ENCODE results near the gene AKNA.

AKNA gene

DNA sequence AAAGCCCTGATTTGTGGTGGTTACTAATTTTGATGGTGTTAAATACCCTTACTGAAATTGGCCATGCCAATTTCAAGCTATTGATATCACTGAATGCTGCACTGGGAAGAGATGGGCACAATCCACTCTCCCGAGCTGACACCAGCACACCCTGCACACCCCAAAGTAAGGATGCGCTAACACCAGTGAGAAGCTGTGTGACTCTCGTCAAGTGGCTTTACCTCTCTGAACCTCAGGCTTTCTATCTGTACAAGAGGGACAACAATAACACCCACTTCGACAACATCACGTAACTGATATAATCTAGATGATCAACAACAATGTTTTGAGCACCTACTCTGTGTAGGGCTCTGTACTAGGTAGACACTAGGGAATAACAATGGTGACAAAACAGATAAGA, 8.0 kb upstream of the AKNA start:
- no peak for DNase-seq

DNA sequence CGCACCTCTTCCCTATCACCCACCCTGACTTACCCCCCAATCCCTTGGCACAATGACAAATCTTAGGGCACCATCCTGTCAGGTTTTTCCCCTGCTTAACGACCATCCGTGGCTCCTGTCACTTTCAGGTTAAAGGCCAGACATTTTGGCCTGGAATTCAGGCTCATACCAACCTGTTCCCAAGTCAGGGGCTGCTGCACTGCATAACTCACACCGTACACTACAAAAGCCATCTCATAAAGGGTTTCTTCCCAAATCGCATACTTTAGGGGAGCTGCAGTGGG, 7.5 kb upstream of the AKNA start:
- DNase-seq = no peak

DNA sequence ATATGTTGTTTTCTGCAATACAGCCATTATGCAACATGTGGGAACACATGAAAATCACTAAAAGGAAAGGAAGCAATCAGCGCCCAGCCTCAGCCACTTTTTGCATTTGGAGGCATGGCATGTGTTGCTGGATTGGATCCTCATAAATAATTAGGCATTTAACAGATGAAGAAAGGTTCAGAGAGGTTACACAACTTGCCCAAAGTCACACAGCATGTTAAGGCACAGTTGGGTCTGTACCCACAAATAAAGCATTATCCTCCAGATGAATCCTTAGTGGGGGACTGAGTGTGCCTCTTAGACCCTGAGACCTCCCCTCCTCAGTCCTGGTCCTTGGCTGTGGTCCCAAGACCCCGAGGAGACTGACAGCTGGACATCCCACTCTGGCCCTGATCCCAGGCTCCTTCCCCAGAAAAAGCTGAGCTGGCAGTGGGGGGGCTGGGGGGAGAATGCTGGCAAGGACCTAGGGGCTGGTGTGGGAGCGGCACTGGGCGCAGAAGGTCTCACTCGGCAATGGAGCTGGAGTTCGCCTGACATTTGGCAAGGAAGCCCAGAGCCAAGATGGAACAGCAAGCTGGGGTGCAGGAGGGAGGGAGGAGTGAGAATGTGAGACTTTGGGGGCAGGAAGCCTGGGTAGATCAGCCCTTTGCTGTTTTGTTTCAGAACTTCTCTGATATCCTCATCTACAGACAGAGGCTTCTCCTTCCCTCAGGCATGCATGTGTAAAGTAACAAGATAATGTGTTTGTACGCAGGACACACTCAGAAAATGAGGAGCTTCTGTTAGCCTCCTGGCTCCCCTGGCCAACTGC, 6.9 kb upstream of the AKNA start:
- no peak for DNase-seq

DNA sequence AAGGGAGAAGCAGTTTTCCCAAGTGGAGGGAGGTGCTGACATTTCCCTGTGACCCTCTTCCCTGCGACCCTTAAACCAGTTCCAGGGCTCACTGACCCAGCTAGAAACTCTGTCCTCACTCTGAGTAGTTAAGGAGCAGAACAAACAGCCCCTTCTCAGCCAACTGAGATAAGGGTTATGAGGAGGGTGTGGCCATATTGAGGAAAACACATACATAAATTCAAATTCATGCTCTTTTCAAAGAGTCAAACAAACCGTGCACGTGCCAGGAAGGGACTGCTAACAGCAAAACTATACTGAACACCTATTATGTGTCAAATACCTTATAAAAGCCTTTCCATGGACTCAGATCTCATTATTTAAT, 4.9 kb upstream of the AKNA start:
- DNase-seq = no peak

DNA sequence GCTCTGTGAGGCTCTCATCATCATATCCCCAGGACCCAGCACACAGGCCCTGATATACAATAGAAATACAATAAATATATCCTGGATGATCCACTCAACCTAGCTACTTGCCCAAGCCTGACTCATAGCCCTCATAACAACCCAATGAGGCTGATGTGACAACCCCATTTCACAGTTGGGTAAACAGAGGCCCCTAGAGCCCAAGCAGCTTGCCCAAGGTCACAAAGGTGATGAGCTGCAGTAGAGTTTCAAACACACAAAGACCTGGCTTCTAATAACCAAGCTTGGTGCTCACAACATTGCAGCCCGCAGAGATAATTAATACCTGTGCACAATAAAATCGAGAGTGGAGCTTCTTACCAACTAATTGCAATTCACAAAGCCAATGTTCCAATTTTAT, 3.2 kb upstream of the AKNA start:
- DNase-seq = no peak

DNA sequence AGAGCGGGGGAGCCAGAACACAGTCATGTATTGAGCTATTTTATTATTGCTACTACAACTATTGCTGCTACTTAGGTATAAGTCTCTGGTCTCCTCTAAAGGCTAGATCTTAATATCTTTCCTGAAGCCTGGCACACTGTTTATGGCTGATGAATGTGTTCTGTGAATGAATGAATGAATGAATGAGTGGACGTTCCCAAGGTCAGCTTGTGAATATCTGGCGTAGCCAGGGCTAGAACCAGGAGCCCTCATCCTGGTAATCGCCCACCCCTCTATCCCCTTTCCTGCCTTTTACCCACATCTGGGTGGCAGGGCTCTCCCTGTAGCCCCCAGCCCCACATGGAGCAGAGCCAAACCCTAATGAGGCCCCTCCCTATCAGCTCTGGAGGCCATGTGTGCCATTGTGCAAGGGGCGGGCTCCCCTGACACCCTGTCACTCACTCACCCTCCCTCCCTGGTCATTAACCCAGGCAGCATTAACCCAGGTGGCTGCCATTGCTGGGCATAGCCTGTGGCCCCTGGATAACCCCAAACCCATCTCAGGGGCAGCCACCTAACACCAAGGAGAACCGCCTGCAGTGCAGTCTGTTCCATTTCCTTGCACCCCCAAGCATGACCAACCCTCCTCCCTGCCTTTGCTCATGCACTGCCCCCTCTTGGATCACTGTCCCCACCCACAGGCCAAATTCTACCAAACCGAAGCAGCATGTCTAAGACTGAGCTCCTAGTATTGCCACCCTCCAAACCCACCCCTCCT, 2.0 kb upstream of the AKNA start:
- no peak for DNase-seq

DNA sequence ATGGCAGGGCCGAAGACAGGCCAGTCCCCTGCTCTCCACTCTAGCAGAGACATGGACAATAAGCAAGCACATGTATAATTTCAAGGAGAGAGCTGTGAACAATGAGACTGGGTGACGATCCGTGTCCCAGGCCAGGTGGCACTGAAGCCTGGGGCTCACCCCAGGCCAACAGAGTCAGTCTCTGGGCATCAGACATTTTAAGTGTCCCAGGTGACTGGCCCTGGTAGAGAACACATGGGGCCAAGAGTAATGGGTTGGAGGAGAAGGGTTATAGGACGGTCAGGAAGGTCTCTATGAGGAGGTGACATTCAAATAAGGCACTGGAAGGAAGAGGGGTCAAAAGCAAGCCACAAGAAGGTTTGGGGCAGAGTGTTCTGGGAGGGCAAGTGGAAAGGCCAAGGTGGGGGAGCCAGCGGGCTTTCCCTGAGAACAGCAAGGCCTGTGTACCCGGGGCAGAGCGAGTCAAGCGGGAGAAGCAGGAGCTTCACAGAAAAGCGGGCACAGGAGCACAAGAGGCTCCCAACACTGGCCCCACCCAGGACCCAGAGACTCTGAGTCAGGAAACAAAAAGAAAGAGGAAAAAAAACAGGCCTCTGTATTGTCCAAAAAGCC, 1.1 kb upstream of the AKNA start:
- DNase-seq = no peak

DNA sequence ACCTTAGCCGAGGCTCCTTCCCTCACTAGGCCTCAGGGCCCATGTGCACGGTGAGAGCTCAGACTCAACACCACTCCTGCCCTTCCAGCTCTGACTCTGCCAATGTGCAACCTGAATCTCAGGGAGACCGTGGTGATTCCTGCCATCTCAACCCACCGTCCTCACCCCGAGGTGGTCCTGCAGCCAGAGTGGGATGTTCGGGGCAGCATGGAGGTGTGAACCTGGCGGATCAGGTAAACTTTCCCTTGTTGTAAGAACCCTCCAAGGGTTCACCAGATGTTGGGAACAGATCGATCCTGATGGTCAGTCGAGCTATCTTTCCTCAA, 538 bp upstream of the AKNA start:
- no peak for DNase-seq

DNA sequence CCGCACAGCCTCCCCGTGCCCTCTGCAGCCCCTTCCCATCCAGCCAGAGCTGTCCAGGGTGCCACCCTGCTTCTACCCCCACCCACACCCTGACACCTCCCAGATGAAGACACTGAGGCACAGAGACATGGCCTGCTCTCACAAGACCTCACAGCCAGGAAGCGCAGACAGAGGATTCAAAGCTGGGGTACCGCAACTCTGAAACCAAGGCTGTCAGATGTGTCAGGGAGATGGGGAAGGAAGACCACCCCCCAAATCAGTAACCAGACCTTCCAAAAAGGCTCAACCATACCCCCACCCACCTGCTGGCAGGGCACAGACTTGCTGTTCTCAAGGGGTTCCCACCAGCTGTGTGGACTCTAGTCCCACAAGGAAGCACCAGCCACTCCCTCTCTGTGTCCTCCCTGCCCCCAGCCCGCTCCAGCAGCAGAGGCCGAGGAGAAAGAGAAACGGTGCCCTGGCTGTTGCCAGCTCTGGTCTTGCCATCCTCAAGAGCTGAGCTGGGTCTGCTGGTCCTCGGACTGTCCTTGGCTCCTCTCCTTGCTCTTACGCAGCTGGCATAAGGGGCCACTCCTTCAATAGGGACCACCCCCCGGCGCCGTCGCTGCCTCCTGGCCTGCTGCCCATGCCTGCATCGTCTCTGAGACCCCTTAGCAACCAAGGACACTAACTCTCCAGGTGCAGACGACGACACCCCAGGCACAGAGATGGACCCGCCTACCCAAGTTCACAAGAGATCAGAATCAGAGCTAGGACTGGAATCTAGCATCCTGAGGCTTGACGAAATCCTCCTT, 699 bp downstream of the AKNA start:
- DNase-seq = no peak

DNA sequence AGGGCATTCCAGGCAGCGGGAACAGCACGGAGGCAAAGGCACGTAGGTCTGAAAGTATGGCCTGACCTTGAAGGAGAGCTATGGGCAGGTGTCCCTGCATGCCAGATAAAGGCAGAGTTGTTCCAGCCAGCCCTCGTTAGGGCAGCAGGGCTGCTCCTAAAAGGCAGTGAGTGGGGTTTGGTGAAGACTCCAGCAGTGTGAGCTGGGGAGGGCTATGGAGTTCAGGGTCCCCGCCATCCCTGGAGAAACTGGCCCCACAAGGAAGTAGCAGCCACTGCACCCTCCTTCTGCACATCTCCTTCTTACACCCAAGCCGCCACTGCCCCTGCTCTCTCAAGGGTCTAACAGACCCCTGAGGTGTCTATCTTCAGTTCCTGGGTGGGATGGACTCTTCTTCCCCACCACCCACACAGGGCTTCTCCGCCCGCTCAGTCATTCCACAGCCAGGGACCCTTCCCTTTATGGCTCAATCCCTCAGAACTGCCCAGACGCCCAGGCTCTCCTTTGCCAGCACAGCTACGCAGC, 1.4 kb downstream of the AKNA start:
- DNase-seq = no peak

DNA sequence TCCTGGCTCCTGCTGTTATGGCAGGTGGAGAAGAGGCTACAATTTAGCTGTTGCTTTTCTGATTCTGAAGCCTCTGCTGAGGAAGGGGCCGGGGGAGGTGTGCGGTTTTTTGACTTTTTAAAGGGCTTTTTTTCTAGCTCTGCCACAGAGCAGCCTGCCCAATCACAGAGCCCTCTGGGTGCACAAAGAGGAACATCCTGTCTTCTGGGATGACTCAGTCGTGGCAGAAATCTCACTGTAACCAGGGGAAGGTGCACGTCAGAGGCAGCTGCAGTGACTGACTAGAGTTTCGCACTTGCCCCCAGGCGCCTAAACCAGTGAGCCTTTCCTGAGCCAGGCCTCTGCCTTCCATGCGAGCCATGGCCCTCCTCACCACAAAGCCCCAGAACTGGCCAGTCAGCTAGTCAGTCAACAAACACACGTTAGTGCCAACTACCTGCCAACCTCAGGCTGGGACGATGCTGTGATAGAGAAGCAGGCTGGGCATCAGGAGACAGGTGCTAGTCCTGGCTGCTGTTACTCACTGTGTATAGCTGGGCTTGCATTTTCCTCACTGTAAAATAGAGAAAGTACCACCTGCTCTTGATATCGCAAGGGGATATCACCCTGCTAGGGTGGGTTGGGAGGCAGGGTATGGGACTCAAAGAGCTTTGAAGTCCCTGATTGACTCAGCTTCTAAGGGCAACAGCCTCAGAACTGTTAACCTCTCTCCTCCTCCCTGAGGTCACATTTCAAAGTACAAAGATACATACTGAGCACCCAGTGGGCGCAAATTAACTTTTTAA, 2.2 kb downstream of the AKNA start:
- peak; percentile 85 for DNase-seq

DNA sequence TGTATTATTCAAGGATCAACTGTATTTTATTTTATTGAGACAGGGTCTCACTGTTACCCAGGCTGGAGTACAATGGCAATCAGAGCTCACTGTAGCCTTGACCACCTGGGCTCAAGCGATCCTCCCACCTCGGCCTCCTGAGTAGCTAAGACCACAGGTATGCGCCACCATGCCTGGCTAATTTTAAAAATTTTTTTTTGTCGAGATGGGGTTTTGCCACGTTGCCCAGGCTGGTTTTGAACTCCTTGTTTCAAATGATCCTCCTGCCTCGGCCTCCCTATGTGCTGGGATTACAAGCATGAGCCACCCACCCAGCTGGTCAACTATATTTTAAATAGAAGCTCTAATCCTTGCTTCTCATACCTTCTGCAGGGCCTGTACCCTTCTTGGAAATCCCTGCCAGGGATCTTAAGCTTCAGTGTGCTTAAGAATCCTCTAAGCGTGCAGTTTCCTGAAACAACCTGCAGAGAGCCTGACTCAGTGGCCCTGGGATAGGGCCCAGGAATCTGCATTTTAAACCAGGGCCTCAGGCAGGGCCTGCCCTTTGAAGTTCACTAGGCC, 2.9 kb downstream of the AKNA start:
- no peak for DNase-seq

DNA sequence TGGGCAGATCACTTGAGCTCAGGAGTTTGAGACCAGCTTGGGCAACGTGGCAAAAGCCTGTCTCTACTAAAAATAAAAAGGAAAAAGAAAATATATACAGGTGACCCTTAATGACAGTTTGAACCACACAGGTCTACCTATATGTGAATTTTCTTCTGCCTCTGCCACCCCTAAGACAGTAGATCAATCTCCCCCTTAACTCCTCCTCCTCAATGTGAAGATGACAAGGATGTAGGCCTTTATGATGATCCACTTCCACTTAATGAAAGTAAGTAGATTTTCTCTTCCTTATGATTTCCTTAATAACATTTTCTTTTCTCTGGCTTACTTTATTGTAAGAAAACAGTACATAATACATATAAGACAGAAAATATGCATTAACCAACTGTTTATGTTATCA, 3.4 kb downstream of the AKNA start:
- no peak for DNase-seq

DNA sequence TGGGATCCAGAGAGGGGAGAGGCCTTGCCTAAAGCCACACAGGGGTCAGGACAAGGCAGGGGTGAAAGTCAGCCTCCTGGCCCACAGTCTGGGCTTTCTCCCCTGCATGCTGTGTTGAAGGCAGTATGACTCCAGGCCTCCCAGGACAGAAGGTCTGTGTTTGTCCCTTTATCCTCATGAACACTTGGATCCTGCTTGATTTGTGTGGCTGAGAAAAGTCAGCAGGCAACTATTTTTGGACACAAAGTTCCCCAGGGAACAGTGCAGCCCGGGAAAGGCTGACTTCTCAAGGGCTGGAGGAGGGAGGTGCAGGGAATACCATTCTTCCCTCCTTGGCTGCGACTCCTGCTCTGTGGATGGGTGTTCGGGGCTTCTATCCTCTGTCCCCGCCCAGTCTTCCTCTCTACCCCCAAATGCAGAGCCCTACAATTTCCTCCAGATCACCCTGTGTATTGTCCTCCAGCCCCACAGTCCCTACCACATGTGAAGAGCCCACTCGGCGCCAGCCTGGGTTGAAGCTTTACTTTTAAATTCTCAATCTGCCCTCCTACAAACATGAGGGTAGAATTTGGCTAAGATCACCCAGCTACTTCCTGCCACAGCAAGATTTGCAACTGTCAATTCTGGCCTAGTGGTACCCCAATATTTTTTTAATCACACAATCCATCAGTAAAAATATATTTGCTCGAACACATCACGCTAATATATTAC, 4.1 kb downstream of the AKNA start:
- peak; percentile 67 for DNase-seq

DNA sequence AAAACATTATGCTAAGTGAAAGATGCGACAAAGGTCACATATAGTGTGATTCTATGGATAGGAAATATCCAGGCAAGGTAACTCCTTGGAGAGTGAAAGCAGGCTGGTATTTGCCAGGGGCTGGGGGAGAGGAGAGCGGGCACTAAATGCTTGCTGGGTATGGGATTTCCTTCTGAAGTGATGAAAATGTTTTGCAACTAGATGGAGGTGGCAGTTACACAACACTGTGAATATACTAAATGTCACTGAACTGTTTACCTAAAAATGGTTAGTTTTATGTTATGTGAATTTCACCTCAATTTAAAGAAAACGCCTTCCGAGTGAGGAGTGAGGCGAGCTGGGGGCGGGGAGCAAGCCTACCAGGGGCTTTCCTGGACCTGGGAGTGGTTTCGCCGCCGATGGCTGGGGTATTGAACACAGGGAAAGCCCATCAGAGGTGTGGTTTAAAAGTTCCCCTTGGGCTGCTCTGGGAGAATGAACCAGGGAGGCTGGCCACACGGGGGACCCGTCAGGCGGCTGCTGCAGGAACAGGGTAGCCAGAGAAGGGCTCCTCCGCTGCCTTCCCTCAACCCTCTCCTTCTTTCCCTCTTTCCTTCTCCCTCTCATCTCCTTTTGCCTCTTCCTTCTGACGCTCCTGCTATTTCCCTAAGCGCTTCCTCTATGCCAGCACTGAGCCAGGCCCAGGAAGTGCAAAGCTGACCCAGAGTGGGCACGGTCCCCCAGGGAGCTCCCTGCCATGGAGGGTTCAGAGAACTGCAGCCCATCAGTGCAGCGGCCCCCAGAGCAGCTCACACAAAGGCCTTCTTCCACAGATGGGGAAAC, 4.9 kb downstream of the AKNA start:
- no peak for DNase-seq

DNA sequence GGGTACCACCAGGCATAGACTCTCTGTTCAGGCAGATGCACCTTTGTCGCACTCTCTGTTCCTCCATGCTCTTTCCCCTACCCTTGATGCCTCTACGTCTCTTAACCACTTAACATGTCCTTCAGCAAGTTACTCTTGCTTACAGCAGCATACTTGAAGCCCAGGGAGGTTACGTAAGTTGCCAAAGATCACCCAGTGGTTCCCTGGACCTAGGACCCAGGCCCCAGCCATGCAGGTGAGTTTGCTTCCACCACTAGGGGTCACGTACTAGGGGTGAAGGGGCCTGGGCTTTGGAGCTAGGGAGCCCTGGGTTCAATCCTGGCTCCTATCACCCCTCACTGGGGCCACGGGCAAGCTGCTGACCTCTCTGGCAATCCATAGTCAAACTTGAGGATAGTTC, 8.9 kb downstream of the AKNA start:
- DNase-seq = no peak

DNA sequence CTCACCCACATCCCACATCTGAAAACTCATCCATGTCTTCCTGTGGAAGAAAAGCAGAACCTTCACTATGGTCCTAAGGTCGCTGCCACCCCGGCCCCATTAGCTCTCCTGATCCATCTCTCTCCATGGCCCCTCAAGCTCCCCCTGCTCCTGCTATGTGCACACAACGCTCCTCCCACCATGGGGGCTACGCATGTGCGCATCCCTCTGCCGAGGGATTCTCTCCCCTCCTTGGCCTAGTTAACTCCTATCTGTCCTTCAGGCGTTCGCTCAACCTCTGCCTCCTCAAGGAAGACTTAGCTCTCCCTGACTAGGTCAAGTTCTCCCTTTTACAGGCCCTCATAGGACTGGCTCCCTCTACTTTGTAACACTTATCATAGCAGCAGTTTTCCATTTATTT, 9.8 kb downstream of the AKNA start:
- no peak for DNase-seq

DNA sequence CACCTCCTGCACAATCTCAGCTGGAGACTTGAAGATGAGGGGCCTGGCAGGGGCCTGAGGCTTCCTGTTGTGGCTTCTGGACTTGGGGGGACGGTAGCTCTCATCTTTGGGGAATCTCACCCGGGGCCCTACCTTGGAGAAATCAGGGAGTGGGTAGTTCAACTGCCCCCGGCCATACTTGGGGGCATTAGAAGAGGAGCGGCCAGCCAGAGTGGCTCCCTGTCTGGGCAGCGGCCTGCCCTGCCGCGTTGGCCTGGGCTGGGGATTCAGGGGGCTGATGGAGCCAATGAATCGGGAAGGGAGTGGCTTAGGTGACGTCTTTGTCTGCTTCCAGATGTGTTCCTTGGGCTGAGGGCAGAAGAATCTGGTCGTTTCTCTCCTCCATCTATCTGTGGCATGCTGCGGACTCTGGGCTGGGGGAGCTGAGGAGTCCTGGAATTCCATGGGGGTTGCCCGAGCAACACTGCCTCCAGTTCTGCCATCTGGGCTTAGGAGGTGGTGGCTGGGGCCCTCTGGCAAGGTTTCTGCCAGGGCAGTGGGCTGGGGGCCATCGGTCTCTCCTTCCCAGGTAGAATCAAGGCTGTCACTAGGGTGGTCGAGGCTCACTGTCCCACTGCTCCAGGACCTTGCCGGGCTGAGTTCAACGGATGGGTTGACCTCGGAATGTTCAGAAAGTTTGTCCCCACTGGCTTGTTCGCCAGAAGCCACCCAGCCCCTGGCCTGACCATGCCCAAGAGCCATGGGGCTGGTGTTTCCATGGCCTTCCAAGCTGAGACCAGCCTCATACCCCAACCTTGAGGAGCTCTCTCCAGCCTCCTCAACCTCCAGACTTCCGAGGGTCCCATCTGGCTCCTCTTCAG, 11.0 kb downstream of the AKNA start:
- DNase-seq = no peak

DNA sequence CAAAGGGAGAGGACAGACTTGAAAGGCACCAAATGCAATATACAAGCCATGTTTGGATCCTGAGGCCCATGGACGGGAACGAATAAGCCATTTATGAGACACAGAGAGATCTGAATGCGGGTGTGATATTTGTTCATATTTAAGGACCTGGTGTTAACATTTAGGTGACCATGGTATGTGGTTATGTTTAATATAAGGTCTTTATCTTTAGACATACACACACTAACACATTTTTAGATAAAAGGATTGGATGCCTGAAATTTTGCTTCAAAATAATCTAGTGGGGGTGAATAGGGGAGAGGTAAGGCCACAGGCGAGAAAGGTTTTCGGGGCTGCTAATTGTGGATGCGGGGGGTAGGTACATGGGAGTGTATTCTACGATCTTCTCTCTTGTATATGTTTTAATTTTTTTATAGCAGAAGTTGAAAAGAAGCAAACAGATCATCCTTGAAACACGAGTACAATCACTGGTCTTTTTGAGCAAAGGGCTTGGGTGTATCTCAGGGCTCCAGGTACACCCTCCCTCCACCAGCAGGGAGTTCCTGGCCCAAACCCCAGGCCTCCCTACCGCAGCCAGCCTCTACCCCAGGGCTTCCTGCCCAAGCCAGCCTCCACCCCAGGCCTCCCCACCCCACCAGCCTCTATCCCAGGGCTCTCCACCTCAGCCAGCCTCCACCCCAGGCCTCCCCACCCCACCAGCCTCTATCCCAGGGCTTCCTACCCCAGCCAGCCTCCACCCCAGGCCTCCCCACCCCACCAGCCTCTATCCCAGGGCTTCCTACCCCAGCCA, 12.2 kb downstream of the AKNA start:
- DNase-seq = no peak

All from fibroblast of skin of abdomen (primary cell).